ENCODE results near the gene FGF18.

FGF18 gene

GRCh38 chr5:171432583-171433351 is 13.3 kb downstream of the FGF18 start:
- no peak overlapping the region for H3K4me2 ChIP-seq
- no peak for TF ChIP-seq CTCF (conservative IDR thresholded peaks at IDR 0.05; ENCODE audit: low read depth, low read length)
- no peaks in the 10 kb centered on the region for H3K36me3 ChIP-seq (ENCODE audit: insufficient read depth)
- H2AFZ ChIP-seq (ENCODE audit: low read depth): no peak overlapping the region
- no peak overlapping the region for H3K27ac ChIP-seq
- H3K4me1 ChIP-seq (ENCODE audit: low read depth, poor library complexity, severe bottlenecking): no peaks in the 10 kb centered on the region
- H3K4me3 ChIP-seq (IDR thresholded peaks at IDR 0.05; ENCODE audit: insufficient read depth, low read depth, low read length): no peak overlapping the region
- H3K9ac ChIP-seq: no peak overlapping the region
- no peaks in the 10 kb centered on the region for H3K79me2 ChIP-seq (ENCODE audit: insufficient read depth, low read depth)
- no peaks in the 10 kb centered on the region for H4K20me1 ChIP-seq (ENCODE audit: insufficient read depth)
- no peaks in the 10 kb centered on the region for H3K27me3 ChIP-seq (ENCODE audit: insufficient read depth, low read depth)

GRCh38 chr5:171433352-171433698 is 13.9 kb downstream of the FGF18 start:
- Histone ChIP-seq H3K36me3 (ENCODE audit: insufficient read depth) (no peaks in the 10 kb centered on the region), H3K27me3 (ENCODE audit: insufficient read depth, low read depth) (no peaks in the 10 kb centered on the region), H3K27ac (no peak overlapping the region), H3K9ac (no peak overlapping the region), H2AFZ (ENCODE audit: low read depth) (no peak overlapping the region), H3K4me3 (IDR thresholded peaks at IDR 0.05; ENCODE audit: insufficient read depth, low read depth, low read length) (no peak overlapping the region), H3K4me2 (no peak overlapping the region), H4K20me1 (ENCODE audit: insufficient read depth) (no peaks in the 10 kb centered on the region), H3K4me1 (ENCODE audit: low read depth, poor library complexity, severe bottlenecking) (no peaks in the 10 kb centered on the region), H3K79me2 (ENCODE audit: insufficient read depth, low read depth) (no peaks in the 10 kb centered on the region)
- TF ChIP-seq CTCF (conservative IDR thresholded peaks at IDR 0.05; ENCODE audit: low read depth, low read length): no peak

GRCh38 chr5:171433982-171434676 is 14.7 kb downstream of the FGF18 start:
- Histone ChIP-seq H3K4me1 (ENCODE audit: low read depth, poor library complexity, severe bottlenecking) (no peaks in the 10 kb centered on the region), H3K4me2 (no peak overlapping the region), H3K79me2 (ENCODE audit: insufficient read depth, low read depth) (no peaks in the 10 kb centered on the region), H2AFZ (ENCODE audit: low read depth) (no peak overlapping the region), H3K27me3 (ENCODE audit: insufficient read depth, low read depth) (no peaks in the 10 kb centered on the region), H3K4me3 (IDR thresholded peaks at IDR 0.05; ENCODE audit: insufficient read depth, low read depth, low read length) (no peak overlapping the region), H3K9ac (no peak overlapping the region), H3K27ac (no peak overlapping the region), H4K20me1 (ENCODE audit: insufficient read depth) (no peaks in the 10 kb centered on the region), H3K36me3 (ENCODE audit: insufficient read depth) (no peaks in the 10 kb centered on the region)
- no peak for TF ChIP-seq CTCF (conservative IDR thresholded peaks at IDR 0.05; ENCODE audit: low read depth, low read length)

- no peak overlapping the region for H3K27ac ChIP-seq
- no peaks in the 10 kb centered on the region for H4K20me1 ChIP-seq (ENCODE audit: insufficient read depth)
- no peaks in the 10 kb centered on the region for H3K79me2 ChIP-seq (ENCODE audit: insufficient read depth, low read depth)
- H3K4me3 ChIP-seq (IDR thresholded peaks at IDR 0.05; ENCODE audit: insufficient read depth, low read depth, low read length): no peak overlapping the region
- no peaks in the 10 kb centered on the region for H3K27me3 ChIP-seq (ENCODE audit: insufficient read depth, low read depth)
- no peak overlapping the region for H3K4me2 ChIP-seq
- TF ChIP-seq CTCF (conservative IDR thresholded peaks at IDR 0.05; ENCODE audit: low read depth, low read length): no peak
- H3K4me1 ChIP-seq (ENCODE audit: low read depth, poor library complexity, severe bottlenecking): no peaks in the 10 kb centered on the region
- H2AFZ ChIP-seq (ENCODE audit: low read depth): no peak overlapping the region
- H3K36me3 ChIP-seq (ENCODE audit: insufficient read depth): no peaks in the 10 kb centered on the region
- no peak overlapping the region for H3K9ac ChIP-seq
These were observed 15.4 kb downstream of the FGF18 start for GRCh38 chr5:171434874-171435273.

Data from KMS-11 (cell line).